ENCODE data around the gene KLHL20.
"Not testable (repeated sequence)": the region's sequence is repeated elsewhere in the genome, so short reads cannot be mapped to it uniquely, and the experiment has no call there.

KLHL20 gene

DNA sequence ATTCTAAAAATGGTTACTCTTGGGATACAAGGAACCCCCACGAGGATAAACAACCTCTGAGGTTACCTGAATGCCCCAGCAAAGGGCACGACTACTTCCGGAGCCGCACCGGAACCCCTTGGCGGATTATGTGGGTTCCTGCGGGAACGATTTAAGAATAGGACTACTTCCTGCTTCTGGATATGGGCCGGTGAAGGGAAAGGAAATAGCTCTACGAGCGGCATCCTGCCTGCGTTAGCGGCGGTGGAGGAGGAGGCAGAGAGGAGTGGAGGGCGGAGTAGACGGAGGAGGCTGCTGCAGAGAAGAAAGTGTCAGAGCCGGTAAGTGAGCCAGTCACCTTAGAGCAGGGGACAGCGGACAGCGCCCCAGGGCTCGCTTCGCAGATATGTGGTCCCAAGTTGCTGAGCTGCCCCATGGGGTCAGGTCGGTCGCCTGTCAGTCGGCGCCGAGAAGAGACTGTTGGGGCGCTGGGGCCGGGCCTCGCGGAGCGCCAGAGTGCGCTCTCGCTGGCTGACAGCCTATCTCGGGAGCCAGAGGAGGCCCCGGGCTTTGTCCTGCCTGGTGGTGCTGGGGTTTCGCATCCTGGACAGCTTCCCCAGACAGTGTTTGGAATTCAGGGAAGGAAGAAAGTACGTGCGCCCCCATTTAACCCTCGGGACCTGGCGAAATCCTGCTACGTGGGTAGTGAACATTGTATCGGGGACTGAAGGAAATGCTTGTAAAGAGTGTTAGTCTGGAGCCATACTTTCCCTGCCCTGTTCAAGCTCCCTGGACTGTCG, at the start of gene KLHL20:
TSS of gene KLHL20 (plus strand) at position 223 of the 779 bp plus-strand sequence. CDS start 1,063 bp downstream, outside the sequence.
- peak; percentile 77 for DNase-seq (ENCODE audit: low read depth)

DNA sequence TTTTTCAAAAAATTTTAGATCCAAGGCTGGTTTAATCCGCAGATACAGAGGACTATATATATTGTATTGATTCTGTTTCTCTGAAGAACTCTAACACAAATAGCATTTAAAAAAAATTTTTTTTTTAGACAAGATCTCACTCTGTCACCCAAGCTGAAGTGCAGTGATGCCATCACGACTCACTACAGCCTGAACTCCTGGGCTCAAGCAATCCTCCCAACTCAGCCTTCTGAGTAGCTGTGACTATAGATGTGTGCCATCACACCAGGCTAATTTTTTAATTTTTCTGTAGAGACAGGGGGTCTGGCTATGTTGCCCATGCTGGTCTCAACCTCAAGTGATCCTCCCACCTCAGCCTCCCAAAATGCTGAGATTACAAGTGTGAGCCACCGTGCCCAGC, 48.1 kb upstream of the KLHL20 start:
- no peak for DNase-seq (ENCODE audit: low read depth)

DNA sequence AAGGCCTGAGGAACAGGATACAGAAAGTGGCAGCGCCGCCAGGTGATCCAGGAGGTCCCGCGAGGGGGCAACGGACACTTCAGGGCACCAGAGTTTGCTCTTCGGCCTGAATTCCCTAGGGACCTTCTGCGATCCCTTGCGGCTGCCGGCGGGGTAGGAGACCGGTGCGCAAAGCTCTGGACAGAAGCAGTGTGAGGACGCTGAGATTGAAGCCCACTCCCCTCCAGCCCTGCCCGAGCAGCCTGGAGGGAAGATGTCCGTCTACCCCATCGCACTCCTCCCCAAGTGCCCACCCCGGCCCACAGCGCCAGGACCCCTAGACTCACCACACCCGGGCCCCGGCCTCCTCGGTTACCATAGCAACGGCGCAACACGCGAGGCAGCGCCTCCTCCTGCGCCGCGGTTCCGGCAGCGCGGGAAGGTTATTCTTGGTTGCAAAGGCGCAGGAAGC, 45.3 kb upstream of the KLHL20 start, which contains the start of gene ANKRD45:
TSS of gene ANKRD45 (minus strand) at position 361 of the 451 bp plus-strand sequence. CDS start 10,433 bp downstream, outside the sequence.
- DNase-seq (ENCODE audit: low read depth) = peak; percentile 18

DNA sequence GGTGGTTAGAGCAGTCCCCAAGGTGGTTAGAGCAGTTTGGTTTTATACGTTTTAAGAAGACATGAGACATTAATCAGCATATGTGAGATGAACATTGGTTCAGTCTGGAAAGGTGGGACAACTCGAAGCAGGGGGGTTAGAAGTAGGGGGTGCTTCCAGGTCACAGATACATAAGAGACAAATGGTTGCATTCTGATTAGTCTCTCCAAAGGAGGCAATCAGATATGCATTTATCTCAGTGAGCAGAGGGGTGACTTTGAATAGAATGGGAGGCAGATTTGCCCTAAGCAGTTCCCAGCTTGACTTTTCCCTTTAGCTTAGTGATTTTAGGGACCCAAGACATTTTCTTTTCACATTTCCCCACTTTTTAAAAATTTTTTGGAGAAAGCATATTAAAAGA, 40.3 kb upstream of the KLHL20 start:
- not testable (repeated sequence) for DNase-seq (ENCODE audit: low read depth)

- not testable (repeated sequence) for DNase-seq (ENCODE audit: low read depth)
Observed at GRCh38 chr1:173680152-173680551, 34.6 kb upstream of the KLHL20 start.

DNA sequence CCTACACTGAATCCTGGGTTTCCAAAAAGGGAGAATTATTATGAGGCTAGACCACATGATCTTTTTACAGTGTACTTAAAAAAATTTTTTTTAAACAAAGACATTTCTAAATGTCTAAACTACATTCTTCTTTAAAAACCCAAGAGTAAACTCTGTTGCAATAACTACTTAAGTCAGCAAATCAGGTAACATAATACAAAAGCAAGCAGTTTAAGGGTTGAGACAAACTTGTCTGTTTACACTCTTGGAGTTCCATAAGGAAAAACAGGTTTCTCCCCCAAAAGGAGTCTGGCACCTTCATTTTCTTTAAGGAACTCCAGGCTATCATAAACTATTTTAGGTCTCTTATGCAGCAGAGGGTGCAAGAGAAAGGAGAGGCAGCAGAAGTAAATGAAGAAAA, 32.6 kb upstream of the KLHL20 start:
- DNase-seq (ENCODE audit: low read depth) = no peak

- not testable (repeated sequence) for DNase-seq (ENCODE audit: low read depth)
Observed at GRCh38 chr1:173683838-173684237, 30.9 kb upstream of the KLHL20 start.

- not testable (repeated sequence) for DNase-seq (ENCODE audit: low read depth)
Observed at GRCh38 chr1:173685121-173685520, 29.7 kb upstream of the KLHL20 start.

- no peak for DNase-seq (ENCODE audit: low read depth)
Observed at GRCh38 chr1:173688300-173688699, 26.5 kb upstream of the KLHL20 start.

DNA sequence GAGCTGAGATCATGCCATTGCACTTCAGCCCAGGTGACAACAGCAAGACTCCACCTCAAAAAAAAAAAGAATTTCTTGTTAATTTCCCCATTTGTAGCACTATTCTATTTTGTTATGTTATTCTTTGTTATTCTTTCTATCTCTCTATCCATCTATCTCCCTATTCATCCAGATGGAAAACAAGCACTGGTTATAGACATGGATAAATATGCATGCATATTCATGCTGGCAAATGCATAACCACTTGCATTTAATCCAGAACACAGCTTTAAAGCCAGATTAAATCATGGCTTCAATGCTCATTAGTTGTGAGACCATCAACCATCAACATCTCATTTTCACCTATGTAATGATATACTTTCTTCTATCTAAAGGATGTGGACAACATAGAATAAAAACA, 21.5 kb upstream of the KLHL20 start:
- no peak for DNase-seq (ENCODE audit: low read depth)

- not testable (repeated sequence) for DNase-seq (ENCODE audit: low read depth)
Observed at GRCh38 chr1:173701299-173701698, 13.5 kb upstream of the KLHL20 start.

DNA sequence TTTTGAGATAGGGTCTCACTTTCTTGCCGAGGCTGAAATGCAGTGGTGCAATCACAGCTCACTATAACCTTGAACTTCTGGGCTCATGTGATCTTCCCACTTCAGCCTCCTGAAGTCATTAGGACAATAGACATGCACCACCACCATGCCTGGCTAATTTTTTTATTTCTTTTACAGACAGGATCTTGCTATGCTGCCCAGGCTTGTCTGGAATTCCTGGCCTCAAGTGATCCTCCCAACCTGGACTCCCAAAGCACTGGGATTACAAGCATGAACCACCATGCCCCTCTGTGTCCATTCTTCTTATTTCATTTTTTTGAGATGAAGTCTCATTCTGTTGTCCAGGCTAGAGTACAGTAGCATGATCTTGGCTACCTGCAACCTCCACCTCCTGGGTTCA, 12.0 kb upstream of the KLHL20 start:
- DNase-seq (ENCODE audit: low read depth) = no peak

DNA sequence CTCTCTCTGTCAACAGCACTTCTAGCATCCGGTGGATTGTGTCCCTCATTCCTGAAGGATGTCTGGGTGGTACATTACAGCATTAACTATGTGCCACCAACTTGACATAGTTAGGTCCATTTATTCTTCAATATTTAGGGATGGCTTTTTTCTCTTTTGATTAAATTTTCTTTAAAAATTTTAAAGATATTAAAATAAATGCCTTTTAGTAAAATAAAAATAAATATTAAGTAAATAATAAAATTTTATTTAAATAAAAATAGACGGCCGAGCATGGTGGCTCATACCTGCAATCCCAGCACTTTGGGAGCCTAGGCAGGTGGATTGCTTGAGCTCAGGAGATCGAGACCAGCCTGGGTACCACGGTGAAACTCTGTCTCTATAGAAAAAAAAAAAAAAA, 9.7 kb upstream of the KLHL20 start:
- DNase-seq (ENCODE audit: low read depth) = no peak

GRCh38 chr1:173708787-173709186, 6.0 kb upstream of the KLHL20 start:
- DNase-seq (ENCODE audit: low read depth) = no peak

DNA sequence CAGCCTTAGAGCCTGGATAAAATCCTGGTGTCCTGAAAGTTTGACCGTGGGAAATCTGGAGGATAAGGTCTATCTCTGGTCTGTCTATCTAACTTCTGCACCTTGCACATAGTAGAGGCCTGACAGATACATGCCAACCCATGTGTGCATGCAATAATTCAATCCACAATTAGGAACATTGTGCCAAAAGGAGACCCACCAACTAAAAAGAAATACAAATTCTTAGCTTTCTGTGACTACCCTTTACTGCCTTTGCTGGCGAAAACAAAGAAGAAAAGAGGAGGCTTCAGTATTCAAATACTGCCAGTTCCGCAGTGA, 381 bp upstream of the KLHL20 start:
- no peak for DNase-seq (ENCODE audit: low read depth)

- DNase-seq (ENCODE audit: low read depth) = no peak
Observed at GRCh38 chr1:173715538-173715844, 710 bp downstream of the KLHL20 start.

GRCh38 chr1:173717238-173717637, 2.5 kb downstream of the KLHL20 start:
- no peak for DNase-seq (ENCODE audit: low read depth)

DNA sequence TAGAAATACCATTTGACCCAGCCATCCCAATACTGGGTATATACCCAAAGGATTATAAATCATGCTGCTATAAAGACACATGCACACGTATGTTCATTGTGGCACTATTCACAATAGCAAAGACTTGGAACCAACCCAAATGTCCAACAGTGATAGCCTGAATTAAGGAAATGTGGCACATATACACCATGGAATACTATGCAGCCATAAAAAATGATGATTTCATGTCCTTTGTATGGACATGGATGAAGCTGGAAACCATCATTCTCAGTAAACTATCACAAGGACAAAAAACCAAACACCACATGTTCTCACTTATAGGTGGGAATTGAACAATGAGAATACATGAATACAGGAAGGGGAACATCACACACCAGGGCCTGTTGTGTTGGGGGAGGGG, 16.6 kb downstream of the KLHL20 start:
- not testable (repeated sequence) for DNase-seq (ENCODE audit: low read depth)

- no peak for DNase-seq (ENCODE audit: low read depth)
Observed at GRCh38 chr1:173733912-173734311, 19.1 kb downstream of the KLHL20 start.

DNA sequence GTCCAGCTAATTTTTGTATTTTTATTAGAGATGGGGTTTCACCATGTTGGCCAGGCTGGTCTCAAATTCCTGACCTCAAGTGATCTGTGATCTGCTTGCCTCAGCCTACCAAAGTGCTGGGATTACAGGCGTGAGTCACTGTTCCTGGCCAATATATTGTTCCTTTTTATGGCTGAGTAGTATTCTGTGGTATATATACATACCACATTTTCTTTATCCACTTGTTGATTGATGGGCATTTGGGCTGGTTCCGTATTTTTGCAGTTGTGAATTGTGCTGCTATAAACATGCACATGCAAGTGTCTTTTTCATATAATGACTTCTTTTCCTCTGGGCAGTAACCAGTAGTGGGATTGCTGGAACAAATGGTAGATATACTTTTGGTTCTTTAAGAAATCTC, 21.3 kb downstream of the KLHL20 start:
- not testable (repeated sequence) for DNase-seq (ENCODE audit: low read depth)

- no peak for DNase-seq (ENCODE audit: low read depth)
Observed at GRCh38 chr1:173742203-173742886, 27.6 kb downstream of the KLHL20 start.

DNA sequence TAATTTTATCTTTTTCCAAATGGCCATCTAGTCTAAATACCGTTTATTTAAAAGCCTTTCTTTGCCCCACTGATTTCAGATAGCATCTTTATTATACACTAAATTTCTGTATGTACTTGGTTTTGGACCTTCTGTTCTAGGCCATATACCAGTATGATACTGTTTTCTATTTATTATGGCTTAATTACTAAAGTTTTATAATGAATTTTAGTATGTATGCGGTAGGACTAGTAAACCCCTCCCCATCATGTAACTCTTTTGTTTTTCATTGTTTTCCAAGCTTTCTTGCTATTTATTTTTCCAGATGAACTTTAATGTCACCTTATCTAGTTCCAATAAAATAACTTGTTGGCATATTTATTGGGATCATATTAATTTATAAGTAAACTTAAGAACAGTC, 29.9 kb downstream of the KLHL20 start:
- DNase-seq (ENCODE audit: low read depth) = no peak

DNA sequence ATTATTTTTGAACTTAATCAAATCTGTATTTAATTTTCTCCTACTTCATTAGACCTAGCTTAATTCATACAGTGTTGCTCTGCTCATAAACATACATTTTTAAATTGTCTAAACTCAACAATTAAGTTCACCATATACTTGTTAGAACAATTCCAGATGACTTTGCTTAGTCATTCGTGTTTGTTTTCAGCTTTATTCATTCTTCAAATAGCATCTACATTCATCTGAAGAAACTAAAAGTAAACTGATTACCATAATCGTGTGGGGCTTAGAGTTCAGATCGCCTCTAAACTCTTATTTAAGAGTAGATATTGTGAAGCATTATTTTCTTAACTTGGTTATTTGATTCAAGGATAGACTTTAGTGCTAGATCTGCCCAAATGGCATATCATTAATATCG, 34.4 kb downstream of the KLHL20 start:
- no peak for DNase-seq (ENCODE audit: low read depth)

- DNase-seq (ENCODE audit: low read depth) = no peak
Observed at GRCh38 chr1:173753830-173754229, 39.0 kb downstream of the KLHL20 start.

Data from activated T-cell treated with anti-CD3 and anti-CD28 coated beads for 48 hours (primary cell).